ENCODE data around the gene RPS15.

- no peak for TF ChIP-seq POLR2AphosphoS5 (IDR thresholded peaks at IDR 0.05)
- TF ChIP-seq CTCF (IDR thresholded peaks at IDR 0.05), result no peak
Measured at GRCh38 chr19:1399079-1399478, 39.1 kb upstream of the RPS15 start.
